GM21529 (cell line): Measurements from ENCODE around the gene TREH.
"Not testable (repeated sequence)": the region's sequence is repeated elsewhere in the genome, so short reads cannot be mapped to it uniquely, and the experiment has no call there.

Experiments
- ATAC-seq: cut with Tn5 transposase; IDR thresholded peaks from one replicate; pipeline ENCODE4 v1.9.1; 2021; ENCODE audit not compliant: unreplicated experiment

TREH gene

DNA sequence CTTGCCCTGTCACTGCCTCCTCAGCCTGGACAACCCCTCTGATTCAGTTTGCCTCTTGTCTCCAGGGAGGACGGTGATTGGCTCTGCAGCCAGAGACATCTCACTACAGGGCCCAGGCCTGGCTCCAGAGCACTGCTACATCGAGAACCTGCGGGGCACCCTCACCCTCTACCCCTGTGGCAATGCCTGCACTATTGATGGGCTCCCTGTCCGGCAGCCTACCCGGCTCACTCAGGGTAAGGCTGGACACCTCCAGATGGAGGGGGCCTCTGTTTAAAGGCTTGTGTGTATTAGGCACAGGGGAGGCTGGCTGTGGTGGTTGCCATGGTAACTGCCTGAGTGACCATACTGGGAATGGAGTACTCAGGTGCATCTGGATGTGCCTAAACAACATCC is 63.5 kb downstream of the TREH start:
- no peak for ATAC-seq

DNA sequence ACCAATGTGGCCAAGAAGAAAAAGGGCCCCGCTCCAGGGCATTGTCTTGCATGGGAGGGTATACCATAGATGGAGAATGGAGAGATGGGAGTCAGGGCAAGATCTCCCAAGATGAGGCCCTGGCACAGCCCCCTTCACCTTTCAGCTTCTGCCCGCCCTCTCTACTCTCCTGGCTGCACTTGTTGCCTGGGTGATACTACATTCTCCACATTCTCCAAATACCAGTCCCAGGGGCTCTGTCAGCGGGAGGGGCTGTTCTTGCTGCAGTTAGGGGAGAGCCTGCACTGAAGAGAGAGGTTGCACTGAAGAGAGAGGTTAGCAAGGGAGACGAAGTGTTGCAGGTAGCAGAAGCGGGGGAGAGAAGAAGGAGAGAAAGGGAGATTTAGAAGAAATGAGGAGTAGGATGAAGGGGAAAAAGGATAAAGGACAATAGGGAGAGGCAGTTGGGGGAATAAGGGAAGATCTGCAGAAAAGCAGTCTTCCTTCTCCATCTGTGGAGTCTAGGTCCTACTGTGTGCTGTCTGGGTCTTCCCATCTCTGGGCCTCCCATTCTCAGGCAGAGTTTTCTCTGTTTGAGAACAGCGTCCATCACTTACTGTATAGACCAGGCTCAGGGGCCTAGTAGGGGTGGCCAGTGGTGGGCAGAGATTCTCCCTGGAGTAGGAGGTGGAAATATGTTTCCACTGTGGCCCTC is 64.0 kb downstream of the TREH start:
- ATAC-seq = no peak

DNA sequence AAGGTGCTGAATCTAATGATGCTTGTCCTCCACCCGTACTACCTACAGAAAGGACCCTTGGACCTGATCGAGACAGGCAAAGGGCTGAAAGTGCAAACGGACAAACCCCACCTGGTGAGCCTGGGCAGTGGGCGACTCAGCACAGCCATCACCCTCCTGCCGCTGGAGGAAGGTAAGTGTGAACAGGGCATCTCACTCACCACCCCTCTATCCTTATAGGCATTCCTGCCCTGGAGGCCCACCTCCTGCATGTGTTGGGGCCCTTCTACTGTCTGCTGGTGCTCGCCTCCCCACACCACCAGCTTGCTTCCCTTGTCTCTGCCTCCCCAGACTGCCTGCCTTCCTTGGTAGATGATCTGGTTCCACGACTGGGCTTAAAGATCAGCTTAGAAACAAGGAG is 64.9 kb downstream of the TREH start:
- no peak for ATAC-seq

DNA sequence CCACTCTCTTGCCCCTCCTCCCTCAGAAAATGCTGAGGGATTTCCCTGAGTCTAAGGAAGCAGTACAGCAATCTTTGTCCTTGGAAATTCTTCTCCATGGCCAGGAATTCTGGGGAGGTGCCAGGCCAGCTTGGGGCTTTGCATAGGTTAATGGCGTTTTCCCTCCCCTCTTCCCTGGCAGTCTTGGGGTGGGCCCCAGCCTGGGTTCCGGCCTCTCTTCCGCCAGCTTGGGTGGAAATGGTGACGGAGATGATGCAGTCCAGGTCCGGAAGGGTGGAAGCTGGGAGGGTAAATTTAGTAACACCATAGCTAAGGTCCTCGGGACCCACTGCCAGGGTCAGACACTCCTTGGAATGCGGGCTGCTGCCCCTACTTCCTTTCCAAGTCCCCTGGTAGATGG is 67.1 kb downstream of the TREH start:
- no peak for ATAC-seq

DNA sequence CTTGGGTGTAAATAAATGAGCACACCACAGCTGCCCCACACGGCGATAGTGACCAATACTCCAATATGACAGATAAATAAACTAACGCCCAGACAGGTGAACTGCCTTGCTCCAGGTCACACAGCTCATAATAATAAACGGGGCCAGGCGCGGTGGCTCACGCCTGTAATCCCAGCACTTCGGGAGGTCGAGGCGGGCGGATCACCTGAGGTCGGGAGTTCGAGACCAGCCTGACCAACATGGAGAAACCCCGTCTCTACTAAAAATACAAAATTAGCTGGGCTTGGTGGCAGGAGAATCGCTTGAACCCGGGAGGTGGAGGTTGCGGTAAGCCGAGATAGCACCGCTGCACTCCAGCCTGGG is 68.0 kb downstream of the TREH start:
- ATAC-seq = not testable (repeated sequence)

DNA sequence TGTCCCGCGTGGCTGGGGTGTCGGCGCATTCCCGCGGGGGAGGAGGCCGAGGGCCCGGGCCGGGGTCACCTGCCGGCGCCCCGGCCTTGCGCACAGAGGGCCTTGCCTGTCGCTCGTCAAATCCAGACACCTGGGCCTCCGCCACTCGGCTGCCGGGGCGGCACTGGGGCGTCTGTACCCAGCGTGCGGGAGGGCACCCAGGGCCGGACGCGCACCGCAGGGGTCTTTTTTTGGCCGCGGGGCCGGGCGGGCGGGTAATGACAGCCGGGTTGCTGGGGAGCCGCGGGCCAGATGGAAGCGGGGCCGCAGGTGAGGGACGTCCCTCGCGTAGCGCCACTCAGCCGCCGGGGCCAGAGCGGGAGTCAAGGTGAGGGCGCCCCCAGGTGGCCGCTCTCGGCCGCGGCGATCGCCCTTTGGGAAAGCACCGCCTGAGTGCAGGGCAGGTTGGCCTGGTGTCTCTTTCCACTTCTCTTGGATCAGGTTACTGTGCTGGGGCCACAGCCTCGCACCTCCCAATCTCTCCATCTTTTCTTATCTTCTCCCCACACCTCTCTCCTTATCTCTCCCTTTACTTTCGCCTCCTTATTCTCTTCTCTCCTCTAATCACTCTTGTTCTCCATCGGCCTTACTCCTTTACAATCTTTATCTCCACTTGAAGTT is 68.5 kb downstream of the TREH start:
- ATAC-seq = peak; percentile 58

DNA sequence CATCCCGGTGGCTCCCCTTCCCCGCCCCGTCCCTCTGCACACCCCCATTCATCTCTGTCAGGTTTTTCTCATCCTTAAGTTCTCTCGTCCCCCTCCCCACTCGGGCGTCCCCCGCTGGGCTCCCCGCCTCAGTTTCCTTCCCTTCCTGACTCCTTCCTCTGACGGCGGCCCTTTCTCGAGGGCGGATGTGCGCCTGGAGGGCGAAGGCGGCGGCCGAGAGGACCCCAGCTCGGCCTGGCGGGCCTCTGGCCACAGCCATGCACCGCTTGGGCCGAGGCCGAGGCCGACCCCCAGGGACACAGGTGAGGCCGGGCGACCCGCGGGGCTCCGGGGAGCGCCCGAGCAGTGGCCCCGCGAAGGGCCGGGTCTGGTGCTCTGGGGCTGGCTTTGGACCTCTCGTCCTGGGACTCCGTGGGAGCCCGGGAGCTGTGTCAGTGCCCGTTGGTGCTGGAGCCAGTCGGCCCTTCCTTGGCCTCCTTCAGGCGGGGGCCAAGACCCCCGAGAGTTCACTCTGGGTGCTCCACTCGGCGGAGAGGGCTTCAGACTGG is 69.2 kb downstream of the TREH start:
- no peak for ATAC-seq

DNA sequence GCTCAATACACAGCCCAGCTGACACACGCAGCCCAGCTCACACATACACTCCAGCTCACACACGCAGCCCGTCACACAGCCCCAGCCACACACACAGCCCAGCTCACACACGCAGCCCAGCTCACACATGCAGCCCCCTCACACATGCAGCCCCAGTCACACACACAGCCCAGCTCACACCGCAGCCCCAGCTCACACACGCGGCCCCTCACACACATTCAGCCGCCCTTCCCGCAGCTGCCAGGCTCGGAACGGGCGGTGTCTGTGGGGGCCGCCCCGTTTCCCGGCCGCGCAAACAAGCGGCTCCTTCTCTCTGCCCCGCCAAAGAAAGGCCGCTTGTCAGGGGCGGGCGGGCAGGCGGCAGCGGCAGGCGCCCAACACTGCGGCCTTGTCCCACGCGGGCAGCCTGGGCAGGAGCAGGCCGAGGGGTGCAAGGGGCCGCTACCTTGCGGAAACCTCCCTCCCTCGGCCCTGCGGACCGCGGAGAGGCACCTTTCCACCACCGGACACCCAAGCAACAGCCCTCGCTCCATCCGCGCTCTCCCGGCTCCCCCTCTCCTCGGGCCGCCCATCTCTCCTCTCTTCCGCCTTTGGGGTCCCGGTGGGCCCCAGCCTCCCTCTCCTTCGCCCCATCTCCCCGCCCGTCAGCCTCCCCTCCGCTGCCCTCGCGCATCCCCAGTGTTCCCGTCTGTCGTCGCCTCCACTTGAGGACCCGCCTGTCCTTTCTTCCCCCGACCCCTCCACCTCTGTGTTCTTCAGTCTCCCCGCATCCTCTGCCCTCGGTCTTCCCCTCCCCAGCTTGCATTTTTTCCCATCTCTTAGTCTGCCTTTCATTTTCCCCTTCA is 69.8 kb downstream of the TREH start:
- ATAC-seq = no peak

DNA sequence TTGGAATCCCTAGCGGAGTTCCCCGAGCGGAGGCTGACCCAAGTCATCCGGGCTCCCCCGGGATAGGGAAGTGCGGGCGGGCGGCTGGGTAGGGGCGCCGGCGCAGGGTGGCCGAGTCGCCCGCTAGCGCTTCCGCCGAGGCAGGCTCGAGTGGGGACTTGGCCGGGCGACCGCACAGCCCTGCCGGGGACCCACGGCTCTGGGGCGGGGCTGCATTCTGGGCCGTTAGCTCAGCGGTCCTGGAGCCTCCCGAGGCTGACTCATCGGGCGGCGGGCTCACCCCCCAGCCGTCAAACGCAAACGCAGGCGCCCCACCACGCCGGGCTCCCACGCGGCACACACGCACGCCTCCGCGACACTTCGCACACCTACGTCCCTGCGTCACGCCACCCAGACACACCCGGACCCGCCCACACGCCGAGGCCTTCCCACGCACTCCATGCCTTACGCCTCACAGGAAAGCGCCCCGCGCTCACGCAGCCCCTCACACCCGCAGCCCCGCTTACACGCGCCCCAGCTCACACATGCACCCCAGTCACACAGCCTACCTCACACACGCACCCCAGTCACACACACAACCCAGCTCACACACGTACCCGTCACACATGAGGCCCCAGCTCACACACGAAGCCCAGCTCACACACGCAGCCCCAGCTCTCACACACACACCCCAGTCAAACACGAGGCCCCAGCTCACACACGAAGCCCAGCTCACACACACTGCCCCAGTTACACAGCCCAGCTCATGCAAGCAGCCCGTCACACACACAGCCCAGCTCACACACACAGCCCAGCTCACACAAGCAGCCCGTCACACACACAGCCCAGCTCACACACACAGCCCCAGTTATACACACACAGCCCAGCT is 70.9 kb downstream of the TREH start:
- no peak for ATAC-seq

DNA sequence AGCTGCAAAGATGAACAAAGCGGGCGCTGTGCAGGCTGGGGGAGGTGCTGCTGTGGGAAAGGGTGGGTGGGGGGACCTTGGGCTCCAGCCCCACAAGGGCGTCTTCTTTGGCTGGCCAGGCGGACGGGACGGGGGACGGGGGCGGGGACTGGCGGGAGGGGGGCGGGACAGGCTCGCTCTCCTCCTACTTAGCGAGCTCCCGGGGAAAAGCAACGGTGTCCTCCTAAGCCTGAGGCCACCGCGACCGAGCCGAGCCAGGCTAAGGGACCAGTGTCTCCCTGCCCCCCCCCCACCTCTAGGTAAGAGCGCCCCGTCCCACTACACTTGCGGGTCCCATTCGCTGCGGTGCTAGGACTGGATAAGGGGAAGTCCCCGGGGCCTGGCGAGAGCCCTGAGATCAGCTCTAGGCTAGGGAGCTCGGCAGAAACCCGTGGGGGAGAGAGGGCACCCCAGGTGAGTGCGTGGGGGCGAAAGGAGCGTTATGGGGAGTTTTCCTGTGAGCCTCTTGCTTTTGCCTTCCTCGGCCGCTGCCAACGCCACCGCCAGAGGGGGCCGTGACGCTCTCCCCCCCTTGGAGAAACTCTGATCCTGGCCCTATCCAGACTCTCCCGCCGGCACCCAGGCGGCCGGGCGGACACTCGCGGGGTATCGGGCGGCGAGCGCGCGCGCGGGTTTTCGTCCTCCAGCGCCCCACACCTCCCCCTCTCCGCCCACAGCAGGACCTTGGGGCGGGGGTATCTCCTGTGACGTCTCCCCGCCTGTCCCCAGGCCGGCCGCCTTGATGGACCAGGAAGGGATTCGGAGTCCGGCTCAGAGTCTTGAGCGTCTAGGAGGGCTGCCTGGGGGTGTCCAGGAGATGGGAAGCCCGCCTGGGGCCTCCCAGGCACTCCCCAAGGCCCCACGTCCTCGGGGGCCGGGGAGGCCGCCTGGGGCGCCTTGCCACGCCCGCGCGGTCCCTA is 71.8 kb downstream of the TREH start, which contains the start of gene PHLDB1:
Gene PHLDB1, plus strand, starts transcription at position 215 of the 959 bp plus-strand sequence. CDS start 6,222 bp downstream, outside the sequence.
- ATAC-seq = no peak
